Globus pallidus (tissue), 1 donor: ENCODE results near the gene CRTC3.
"Not testable (repeated sequence)": the region's sequence is repeated elsewhere in the genome, so short reads cannot be mapped to it uniquely, and the experiment has no call there.

ENCODE experiments used
- DNase-seq: peaks from one replicate; pipeline ENCODE4 v3.0.0-alpha.2; 2015; ENCODE audit warnings: low spot score

The CRTC3 gene, protein sequence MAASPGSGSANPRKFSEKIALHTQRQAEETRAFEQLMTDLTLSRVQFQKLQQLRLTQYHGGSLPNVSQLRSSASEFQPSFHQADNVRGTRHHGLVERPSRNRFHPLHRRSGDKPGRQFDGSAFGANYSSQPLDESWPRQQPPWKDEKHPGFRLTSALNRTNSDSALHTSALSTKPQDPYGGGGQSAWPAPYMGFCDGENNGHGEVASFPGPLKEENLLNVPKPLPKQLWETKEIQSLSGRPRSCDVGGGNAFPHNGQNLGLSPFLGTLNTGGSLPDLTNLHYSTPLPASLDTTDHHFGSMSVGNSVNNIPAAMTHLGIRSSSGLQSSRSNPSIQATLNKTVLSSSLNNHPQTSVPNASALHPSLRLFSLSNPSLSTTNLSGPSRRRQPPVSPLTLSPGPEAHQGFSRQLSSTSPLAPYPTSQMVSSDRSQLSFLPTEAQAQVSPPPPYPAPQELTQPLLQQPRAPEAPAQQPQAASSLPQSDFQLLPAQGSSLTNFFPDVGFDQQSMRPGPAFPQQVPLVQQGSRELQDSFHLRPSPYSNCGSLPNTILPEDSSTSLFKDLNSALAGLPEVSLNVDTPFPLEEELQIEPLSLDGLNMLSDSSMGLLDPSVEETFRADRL

DNA sequence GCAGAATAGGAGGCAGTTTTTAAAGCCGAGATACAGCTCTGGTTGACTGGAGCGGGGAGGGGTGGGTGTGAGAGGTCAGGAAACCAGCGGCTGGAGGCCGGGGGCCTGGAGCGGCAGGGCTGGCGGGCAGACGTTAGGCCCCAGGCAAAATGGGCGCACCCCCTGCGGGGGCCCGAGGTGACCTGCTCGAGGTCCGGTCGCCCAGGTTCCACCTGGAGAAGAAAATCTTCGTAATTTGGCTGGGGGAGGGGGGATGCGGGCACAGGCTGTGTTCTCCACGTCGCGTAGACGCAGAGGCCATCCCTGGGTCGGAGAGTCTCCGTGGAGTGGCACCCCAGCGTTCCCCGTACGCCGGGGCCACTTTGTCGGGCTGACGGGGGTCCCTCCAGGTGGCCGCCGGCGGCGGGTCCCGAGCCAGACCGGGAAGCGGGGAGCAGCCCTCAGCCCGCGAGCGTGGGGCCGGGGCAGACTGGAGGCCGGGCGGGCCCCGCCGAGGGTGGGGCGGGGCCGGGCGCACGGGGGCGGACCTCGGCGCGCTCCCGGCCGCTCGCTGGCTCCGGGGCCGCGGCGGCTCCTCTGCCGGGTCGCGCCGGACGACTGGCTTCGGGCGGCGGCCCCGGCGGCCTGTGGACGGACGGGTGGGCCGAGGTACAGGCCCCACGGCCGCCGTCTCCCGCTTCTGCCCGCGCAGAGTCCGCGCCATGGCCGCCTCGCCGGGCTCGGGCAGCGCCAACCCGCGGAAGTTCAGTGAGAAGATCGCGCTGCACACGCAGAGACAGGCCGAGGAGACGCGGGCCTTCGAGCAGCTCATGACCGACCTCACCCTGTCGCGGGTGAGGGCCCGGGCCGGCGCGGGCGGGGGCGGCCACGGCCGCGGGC, at the start of gene CRTC3:
TSS of gene CRTC3 (plus strand) at position 553 of the 879 bp plus-strand sequence. CDS start at position 702, 149 bp downstream.
- peak; percentile 62 for DNase-seq

DNA sequence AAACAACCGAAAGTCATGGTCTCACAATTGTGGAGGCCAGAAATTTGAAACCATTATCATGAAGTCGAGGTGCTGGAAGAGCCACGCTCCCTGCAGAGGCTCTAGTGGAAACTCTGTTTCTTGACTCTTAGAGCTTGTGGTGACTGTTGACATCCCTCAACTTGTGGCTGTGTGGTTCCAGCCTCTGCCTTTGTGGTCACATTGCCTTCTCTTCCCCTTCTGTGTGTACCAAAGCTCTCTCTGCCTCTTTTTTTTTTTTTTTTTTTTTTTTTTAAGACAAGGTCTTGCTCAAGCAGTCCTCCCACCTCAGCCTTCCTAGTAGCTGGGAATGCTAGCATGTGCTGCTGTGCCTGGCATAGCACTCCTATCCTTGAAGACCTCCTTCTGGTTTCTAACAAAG, 48.7 kb upstream of the CRTC3 start:
- DNase-seq: no peak

DNA sequence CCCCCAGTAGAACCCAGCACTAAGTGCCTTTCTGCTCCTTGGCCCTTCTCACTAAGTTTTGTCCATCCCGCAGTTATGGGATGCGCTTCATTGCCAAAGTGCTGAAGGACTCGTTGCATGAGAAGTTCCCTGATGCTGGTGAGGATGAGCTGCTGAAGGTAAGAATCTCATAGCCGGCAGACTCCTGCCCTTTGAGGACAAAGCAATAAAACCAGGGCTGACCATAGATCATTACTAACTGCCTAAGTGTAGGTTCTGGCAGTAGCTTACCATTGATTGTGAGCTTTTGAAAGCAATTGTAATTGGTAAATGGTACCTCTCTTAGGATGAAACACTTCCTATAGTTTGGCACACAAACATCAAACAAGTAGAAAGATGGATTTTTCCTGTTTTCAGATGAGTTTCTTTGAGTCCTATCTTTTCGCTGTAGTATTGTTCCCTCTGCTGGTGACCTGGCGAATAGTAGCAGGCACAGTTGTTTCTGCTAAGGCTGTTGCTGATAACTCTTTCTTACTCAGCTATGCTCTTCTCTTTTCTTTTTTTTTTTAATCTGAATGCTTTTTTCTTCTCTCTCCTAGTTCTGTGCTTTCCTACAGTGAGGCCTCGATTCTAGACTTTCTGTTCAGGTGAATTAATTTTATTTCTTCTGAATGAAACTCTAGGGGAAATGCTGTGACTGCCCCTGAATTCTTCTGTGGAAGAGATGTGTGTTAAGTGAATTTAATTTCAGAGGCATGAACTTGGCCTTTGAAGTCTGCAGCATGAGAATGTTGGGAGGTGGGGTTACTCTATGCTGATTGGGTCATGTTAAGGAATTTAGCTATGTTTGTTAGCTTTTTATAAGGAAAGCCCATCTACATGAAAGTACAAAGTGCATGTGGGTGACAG, 47.4 kb upstream of the CRTC3 start:
- peak; percentile 88 for DNase-seq

DNA sequence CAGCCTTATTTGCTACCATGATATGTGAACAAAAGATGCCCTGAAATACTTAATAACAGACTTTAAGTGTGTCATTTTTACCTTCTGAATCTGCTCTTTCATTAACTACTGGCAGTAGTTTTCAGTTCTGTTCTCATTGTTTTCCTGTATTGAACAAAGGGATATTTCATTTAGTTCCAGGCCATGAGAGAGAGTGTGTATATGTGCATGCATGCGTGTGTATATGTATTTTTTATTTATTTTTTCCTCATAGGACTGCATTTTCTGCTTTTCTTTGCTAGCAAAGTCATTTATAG, 46.8 kb upstream of the CRTC3 start:
- DNase-seq: peak; percentile 69

DNA sequence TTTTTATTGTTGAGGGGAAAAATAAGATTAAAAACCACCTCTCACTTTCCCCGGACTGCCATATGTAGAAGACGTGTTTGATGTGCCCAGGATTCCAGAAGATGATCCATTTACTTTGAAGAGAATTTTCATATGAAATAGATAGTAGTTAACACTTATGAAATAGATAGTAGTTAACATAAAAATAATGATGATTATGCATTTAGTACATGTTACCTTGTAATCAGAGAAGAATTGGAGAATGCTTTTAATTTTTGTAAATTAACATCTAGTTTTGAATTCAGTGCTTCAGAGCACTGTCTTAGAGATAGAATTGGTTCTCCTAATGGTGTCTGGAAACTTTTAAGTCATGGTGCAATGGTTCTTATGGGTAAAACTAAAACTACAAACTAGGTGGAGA, 46.1 kb upstream of the CRTC3 start:
- no peak for DNase-seq

DNA sequence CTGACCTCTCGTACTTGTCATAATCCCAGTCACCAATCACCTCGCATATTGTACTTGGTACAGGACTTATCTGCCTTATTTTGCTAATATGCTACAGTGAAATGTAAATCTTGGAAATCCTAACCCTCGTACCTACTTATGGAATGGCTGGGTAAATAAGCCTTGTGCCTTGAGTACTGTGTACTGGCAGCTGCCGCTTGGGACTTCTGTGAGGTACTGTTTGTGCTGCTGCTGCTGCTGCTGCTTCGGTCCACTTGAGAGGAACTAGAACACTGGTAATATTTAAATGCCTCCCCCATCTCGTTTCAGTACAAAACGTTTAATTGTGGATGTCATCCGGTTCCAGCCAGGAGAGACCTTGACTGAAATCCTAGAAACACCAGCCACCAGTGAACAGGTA, 42.5 kb upstream of the CRTC3 start:
- no peak for DNase-seq

DNA sequence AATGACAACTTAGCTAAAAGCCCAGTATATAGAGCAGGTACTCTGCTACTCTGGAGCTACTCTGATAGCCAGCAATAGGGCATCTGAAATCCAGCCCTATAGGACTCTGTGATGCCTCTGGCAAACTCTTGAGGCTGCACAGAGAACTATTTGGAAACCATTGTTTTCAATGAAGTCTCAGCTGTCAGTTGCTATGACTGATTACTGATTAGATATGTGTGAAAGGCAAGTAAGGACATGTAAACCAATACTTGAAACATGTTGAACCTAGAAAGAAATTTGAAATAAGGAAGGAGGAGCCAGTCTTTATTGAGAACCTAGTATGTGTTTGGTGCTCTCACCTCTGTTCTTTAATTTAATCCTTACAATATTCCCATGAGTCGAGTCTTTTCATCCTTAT, 40.2 kb upstream of the CRTC3 start:
- DNase-seq: no peak

DNA sequence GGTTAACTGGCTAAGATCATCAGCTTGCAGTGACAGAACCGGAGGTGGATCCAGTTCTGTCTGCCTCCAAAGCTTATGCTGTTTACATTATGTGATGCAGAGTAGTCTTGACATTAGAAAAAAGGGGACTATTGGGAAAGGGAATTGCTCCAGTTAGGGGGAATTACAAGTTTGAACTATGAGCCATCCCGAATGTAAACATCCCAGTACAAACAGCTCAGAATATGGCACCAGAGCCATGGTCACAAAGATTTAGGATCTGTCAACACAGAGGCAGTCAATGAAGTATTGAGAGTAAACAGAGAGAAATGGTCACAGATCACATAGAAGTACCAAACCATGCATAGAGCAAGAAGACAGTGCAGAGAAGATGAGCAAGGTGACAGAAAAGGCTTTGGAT, 39.8 kb upstream of the CRTC3 start:
- no peak for DNase-seq

DNA sequence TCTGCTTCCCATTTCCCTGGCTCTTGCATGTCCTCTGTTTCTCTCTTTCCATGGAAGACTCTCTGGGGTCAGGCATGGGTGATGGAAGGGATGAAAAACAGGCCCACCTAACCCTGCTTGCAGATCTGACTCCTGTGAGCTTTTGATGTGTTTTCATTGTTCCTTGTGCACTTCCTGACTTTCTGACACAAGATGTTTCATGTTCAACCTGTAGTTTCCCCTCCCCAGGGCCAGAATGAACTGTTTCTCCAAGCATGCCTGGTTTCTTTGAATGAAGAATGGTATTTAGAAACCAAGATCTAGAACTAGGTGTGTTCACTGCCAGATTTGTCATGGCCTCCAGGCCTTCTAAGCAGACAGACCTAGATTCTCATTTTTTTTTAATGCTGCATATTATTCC, 36.1 kb upstream of the CRTC3 start:
- no peak for DNase-seq

DNA sequence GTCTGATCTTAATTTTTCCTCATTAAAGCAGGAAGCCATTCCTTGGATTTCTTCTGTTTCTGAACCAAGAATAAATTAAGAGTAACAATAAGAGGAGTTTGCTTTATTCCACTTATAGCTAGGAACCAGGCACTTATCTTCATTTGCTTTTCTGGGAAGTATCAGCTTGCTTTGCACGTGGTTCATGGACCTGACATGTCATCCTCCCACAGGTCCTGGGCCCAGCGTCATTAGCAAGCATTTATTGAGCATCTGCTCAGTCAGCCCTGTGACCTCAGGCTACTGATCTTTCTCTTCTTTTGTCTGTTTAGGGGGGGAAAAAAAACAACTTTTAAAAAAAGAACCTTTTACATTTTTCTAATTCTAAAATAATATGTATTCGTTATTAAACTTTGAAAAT, 34.7 kb upstream of the CRTC3 start:
- DNase-seq: no peak

DNA sequence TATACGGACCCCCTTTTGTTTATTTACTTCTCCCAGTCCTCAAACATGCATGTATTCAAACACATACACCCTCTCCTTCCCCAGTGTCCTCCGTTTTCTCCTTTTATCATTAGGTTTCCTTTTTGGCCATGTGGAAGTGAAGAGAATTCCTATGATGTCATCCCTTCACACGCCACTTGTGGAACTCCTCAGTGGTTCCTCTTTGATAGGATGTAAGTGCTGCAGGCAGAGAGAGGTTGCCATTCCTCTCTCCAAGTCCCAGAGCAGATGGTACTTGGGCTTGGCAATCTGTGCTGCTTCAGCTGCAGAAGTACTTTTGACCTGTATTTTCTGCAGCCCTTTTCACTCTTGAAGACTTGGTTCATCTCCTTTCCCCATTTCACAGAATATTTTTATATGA, 32.9 kb upstream of the CRTC3 start:
- no peak for DNase-seq

DNA sequence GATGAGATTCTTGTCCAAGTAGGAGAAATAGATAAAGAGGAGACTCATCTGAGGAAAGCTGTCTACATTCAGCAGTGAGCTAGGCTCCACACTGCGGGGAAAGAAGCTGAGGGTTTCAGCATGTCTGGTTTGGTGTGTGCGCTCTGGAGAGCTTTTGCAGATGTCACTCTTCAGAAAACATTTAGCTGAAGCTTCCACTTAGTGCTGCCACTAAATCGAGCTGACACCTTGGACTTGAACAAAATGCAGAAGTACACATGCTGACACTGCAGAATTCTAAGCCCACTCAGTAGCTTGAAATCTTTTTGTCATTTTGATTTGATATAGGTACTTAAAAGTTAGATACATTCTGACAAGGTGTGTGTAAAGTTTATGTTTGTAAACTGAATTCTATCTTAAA, 32.3 kb upstream of the CRTC3 start:
- DNase-seq: no peak

DNA sequence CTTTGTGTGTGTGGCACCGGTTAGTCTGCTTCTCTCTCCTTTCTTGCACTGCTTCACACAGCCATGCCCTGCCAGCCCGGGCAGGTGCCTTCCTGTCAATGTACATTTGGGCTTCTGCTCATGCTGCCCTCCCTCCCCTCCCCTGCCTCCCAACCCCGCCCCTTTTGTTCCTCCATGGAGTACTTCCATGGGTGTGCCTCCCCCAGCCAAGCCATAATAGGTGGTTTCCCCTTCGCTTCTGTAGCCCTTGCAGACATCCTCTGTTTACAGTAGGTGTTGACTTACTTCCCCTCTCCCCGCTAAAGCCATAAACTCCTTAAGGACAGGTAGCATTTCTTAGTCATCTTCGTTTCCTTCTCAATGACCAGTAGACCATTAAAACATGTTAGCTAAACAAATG, 31.8 kb upstream of the CRTC3 start:
- no peak for DNase-seq

DNA sequence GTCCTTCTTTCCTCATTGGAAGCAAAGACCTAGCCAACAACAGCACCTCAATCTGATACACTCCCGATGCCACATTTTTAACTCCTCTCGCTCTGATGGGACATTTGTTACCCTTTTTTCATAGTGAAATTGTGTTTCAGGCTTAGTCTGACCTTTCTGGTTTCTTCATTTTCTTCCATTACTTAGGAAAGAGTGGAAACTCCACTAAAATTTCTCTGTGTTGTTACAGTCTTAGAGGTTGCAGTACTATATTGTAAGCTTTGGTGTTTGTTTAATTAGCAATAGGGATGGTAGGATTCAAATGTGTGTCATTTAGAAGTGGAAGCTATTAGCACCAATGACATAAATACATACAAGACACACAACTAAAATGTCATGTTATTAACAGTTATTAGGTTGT, 29.6 kb upstream of the CRTC3 start:
- DNase-seq: no peak

DNA sequence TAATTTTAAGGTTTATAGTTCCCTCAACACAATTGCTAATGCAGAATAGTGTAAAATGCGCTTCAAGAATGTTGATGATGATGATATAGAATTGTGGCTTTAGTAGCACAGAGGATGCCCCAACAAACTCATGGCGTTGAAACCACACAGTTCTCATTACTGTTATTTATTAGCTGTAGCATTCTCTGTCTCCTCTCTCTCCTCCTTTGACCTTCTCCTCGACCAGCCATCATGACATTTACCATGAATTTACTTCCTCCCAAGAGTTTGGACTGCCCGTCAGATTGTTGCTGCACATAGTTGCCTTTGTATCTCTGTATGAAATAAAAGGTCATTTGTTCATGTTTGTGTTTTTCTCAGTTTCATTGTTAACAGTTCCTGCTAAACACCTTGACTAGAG, 27.8 kb upstream of the CRTC3 start:
- no peak for DNase-seq

DNA sequence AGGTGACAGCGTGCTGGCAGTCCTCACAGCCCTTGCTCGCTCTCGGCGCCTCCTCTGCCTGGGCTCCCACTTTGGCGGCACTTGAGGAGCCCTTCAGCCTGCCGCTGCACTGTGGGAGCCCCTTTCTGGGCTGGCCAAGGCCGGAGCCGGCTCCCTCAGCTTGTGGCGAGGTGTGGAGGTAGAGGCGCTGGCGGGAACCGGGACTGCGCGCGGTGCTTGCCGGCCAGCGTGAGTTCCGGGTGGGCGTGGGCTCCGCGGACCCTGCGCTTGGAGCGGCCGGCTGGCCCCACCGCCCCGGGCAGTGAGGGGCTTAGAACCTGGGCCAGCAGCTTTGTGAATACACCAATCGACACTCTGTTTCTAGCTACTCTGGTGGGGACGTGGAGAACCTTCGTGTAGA, 18.9 kb upstream of the CRTC3 start:
- not testable (repeated sequence) for DNase-seq

DNA sequence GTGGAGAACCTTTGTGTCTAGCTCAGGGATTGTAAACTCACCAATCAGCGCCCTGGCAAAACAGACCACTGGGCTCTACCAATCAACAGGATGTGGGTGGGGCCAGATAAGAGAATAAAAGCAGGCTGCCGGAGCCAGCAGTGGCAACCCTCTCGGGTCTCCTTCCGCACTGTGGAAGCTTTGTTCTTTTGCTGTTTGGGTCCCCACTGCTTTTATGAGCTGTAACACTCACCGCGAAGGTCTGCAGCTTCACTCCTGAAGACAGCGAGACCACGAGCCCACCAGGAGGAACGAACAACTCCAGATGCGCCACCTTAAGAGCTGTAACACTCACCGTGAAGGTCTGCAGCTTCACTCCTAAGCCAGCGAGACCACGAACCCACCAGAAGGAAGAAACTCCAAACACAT, 18.5 kb upstream of the CRTC3 start:
- not testable (repeated sequence) for DNase-seq

DNA sequence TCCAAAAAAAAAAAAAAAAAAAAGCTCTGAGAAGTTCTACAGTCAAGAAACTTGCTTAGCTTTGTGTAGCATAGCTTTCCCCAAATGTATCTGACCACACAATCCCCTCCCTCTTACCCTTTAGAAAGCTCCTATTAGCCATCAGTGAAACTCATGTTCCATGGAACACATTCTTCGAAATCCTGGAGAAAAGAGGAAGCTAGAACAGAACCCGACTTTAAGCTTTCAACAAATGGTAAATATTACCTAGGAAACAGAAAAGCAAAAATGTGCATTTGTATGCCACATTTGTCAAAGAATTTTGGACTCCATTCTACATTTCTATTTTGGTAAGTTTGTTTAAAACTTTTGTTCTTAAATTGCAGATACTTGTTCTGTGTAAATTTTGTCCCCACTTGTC, 17.4 kb upstream of the CRTC3 start:
- DNase-seq: no peak

DNA sequence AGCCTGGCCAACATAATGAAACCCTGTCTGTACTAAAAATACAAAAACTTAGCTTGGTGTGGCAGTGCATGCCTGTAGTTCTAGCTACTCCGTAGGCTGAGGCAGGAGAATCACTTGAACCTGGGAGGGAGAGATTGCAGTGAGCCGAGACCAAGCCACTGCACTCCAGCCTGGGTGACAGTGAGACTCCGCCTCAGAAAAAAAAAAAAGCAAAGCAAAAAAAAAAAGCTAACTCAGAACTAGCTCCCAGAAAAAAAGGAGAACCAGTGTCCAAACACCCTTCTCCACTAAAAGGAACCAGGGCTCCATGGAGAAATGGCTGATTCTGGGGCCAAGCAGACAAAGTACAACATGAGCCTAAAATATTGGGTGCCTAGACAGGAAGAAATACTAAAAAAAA, 16.7 kb upstream of the CRTC3 start:
- no peak for DNase-seq

DNA sequence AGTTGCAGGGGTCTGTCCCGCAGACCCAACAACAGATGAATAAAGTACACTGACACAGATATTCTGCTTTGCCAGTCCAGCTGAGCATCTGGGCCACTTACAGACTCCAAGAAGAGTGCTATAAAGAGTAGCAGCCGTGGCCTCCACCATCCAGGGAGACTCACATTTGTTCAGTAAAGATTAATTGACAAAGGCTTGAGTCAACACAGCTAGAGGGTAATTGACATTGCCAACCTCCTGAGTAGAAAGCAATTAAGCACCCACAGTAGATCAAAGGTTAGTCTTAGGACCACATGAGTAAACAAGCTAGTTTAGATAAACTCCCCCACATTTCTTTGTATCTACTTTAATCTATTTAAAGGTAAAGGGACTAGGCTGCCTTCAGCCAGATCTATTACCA, 16.3 kb upstream of the CRTC3 start:
- DNase-seq: no peak

DNA sequence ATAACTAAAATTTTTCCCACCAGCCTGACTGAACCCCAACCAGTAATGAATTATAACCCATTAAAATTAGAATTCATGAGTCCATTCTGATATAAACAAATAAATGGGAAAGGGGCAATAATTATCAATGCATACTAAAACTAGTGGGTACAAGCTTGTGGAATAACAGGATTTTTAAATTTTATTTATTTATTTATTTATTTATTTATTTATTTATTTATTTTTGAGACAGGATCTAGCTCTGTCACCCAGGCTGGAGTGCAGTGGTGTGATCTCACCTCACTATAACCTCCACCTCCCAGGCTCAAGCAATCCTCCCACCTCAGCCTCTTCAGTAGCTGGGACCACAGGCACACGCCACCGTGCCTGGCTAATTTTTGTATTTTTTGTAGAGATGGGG, 15.8 kb upstream of the CRTC3 start:
- not testable (repeated sequence) for DNase-seq

DNA sequence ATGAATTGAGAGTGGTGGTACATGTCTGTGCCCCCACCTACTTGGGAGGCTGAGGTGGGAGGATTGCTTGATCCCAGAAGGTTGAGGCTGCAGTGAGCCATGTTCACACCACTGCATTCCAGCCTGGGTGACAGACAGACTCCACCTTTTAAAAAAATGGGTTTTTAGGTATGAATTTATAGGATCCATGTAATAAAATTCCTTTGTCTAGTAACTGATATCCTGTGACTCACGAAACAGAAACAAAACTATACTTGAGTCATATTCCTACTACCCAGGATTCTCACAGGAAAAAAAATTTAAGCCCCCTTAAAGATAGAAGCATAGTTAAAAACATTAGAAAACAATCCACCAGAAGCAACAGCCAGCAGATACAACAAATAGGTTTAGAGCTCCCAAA, 10.0 kb upstream of the CRTC3 start:
- DNase-seq: no peak
